ENCODE results near the gene MSANTD2. TPM values are rescaled to one million over a fixed set of nuclear protein-coding genes. Genes with fewer than 3 reads are reported as not detected.

Gene MSANTD2
- total and polyA plus RNA-seq, 2 donors (not counting 1 experiment from before 2014, with no cell fraction given), result 11.1 to 26.8 TPM

DNA sequence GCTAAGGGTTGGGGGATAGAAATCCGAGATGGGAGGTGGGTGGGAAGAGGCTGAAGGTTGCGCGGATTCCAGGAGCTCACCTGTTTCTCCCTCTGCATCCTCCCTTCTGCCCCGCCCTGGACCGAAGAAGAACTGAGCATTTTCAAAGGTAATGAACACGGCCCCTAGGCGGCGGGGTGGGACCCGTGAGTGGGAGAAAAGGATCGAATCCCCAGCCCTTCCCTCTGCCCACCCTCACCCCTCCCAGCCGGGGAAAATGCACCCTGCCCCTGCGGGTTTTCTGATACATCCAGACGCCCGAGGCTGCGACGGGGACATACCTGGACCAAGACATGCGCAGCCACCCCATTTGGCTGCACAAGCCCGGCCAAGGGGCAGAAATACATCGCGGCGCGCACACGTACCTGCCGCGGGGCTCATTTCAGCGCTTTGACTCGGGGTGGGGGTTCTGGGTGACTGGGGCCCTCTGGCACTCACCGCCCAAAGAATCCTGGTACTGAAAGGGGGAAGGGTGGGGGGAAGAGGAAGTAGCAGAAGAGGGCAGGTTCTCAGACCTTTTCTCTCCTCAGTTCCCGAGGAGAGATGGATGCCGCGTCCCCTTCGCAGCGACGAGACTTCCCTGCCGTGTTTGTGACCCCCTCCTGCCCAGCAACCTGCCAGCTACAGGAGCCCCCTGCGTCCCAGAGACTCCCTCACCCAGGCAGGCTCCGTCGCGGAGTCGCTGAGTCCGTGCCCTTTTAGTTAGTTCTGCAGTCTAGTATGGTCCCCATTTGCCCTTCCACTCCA is 54.2 kb downstream of the MSANTD2 start:
- Histone ChIP-seq H3K4me2 (replicated peaks; ENCODE audit: low read depth, low read length, poor library complexity, severe bottlenecking) (peak overlapping the region; percentile 97), H3K4me1 (ENCODE audit: control insufficient read depth in 2 of 2, insufficient read depth in 2 of 2, low read length in 2 of 2) (peaks cover 24 to 42% of the 10 kb centered on the region in 2 donors), H2AFZ (ENCODE audit: insufficient read depth, low read depth, low read length, poor library complexity, severe bottlenecking) (peak overlapping the region; percentile 93), H3K9ac (ENCODE audit: low read length) (peak overlapping the region; percentile 79), H3K27ac (ENCODE audit: low read length in 2 of 2) (peak overlapping the region; percentile 43 to 59), H3K27me3 (replicated peaks in 1 of 4; ENCODE audit: control extremely low read depth in 1 of 4, control insufficient read depth in 3 of 4, insufficient read depth in 4 of 4, low read length in 3 of 4) (peaks cover 0 to 10% (median 0%) of the 10 kb centered on the region in 4 experiments), H4K20me1 (ENCODE audit: control insufficient read depth, insufficient read depth, low read length, poor library complexity, severe bottlenecking) (no peaks in the 10 kb centered on the region), H3K9me3 (ENCODE audit: control extremely low read depth in 1 of 3, control insufficient read depth in 2 of 3, insufficient read depth in 1 of 3, low read length in 2 of 3) (no peaks in the 10 kb centered on the region), H3K79me2 (ENCODE audit: control insufficient read depth, insufficient read depth, low read length) (peaks cover 5% of the 10 kb centered on the region), H3K4me3 (ENCODE audit: control extremely low read depth in 1 of 5, extremely low read depth in 1 of 5, insufficient read depth in 1 of 5, low read depth in 2 of 5, low read length in 4 of 5) (peak overlapping the region; percentile 62 to 97 (median 83)), H3K36me3 (replicated peaks in 1 of 2; ENCODE audit: control extremely low read depth in 1 of 2, control insufficient read depth in 1 of 2, extremely low read depth in 1 of 2, insufficient read depth in 2 of 2, low read length in 1 of 2) (no peaks in the 10 kb centered on the region)
- DNase-seq (no peak), ATAC-seq (ENCODE audit: low read depth) (peak; percentile 38)
- H3K4me1 Mint-ChIP-seq, result peaks cover 35% of the 10 kb centered on the region
- intact Hi-C loops (cut with micrococcal nuclease), result loop anchor here (1.0 to 5.0 kb wide), 6 partner anchors 17 to 1005 kb away; partner anchors contain the start of genes CCDC15, MSANTD2, SIAE and SPA17
- WGBS (ENCODE audit: insufficient coverage), result under 1% methylated on average over 34 of the region's 41 CpGs
- peak overlapping the region; percentile 99 for H3K4me3 Mint-ChIP-seq
- no peak for TF ChIP-seq CTCF (IDR thresholded peaks at IDR 0.05)
- POLR2A ChIA-PET, result interaction anchor here (0.7 to 2.1 kb wide), 6 partner anchors 12 to 72 kb away, joined by 4 to 9 read pairs (median 6); partner anchors contain the start of genes ESAM, MSANTD2, SIAE and SPA17
- H3K9me3 Mint-ChIP-seq (ENCODE audit: insufficient read depth), result no peaks in the 10 kb centered on the region
- no peaks in the 10 kb centered on the region for H3K27me3 Mint-ChIP-seq
- H3K27ac Mint-ChIP-seq, result peak overlapping the region; percentile 97
- CTCF ChIA-PET, result interaction anchor here (0.8 to 9.8 kb wide), 20 partner anchors 10 to 130 kb away, joined by 3 to 153 read pairs (median 5); partner anchors contain the start of genes ESAM, SIAE, SPA17 and TBRG1

All from B cell (primary cell).